Mammary epithelial cell (primary cell): ENCODE results near the gene PYROXD2.

Source experiments
- CTCF ChIP-seq, 2 donors: IDR thresholded peaks in 1 of 2; conservative IDR thresholded peaks in 1 of 2; 2 replicates each; pipeline ENCODE4 v1.5.1; 2011 to 2012; ENCODE audit warnings: inconsistent platforms in 2 of 2, low read length in 2 of 2, mild to moderate bottlenecking in 2 of 2, control low read depth in 1 of 2, low read depth in 1 of 2; ENCODE audit not compliant: insufficient read depth in 1 of 2; ENCODE audit errors: extremely low read depth in 1 of 2
- EZH2 ChIP-seq: IDR thresholded peaks from 2 replicates; pipeline ENCODE4 v1.6.1; 2012; ENCODE audit warnings: low read length, inconsistent platforms, borderline replicate concordance

GRCh38 chr10:98432330-98432729 lies 17.3 kb upstream of the PYROXD2 start:
- TF ChIP-seq CTCF (conservative IDR thresholded peaks at IDR 0.05 in 1 of 2, IDR thresholded peaks at IDR 0.05 in 1 of 2; ENCODE audit: extremely low read depth in 1 of 2, insufficient read depth in 1 of 2, low read depth in 1 of 2, low read length in 2 of 2) (no peak), EZH2 (no peak)
